HG03521 (cell line): ENCODE data around the gene CCDC174.

Experiments
- ATAC-seq: cut with Tn5 transposase; IDR thresholded peaks from one replicate; pipeline ENCODE4 v1.9.1; 2021; ENCODE audit warnings: mild to moderate bottlenecking, moderate library complexity; ENCODE audit not compliant: unreplicated experiment

Gene CCDC174

GRCh38 chr3:14624498-14624897 is 27.1 kb upstream of the CCDC174 start:
- no peak for ATAC-seq

GRCh38 chr3:14625443-14625842 is 26.1 kb upstream of the CCDC174 start:
- ATAC-seq = no peak

DNA sequence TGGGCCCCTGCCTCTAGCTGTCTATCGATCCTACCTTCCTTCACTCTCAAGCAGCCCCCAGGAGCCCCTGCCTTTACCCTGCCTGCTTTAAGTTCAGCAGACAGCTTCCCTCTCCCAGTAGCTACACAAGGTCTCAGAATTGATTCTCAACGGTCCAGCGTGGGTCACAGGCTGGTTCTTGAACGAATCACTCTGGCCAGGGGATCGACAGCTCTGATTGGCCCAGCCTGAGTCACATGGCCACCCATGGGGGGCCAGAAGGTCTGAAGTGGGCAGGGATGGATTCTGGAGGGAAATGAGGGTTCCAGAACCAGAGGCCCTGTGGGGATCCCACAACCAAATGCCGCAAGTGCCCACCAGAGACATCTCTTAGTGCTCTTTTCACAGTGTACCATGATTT is 23.7 kb upstream of the CCDC174 start:
- no peak for ATAC-seq

- no peak for ATAC-seq
Observed at GRCh38 chr3:14628406-14628805, 23.2 kb upstream of the CCDC174 start.

DNA sequence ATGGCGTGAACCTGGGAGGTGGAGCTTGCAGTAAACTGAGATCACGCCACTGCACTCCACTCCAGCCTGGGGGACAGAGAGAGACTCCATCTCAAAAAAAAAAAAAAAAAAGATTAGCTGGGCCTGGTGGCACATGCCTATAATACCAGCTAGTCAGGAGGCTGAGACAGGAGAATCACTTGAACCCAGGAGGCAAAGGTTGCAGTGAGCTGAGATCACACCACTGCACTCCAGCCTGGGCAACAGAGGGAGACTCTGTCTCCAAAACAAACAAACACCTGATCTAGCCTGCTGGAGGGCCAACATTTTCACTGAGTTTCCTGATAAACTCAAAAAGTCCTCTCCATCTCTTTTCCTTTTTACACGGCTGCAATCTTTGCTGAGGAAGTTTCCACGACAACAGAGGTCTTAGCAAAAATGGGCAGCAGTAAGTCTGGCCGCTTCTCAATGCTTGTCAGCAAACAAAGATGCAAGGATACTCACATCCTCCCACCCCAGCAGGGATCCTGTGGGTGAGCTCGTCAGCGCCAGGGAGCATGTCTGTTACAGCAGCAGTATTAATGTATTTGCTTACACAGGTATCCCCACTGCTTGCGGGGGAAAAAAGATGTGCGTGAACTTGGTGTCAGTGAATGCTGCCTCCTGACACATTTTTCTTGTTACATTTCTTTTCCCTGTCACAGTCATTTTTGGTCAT is 21.0 kb upstream of the CCDC174 start:
- ATAC-seq = no peak

- ATAC-seq = no peak
Observed at GRCh38 chr3:14631101-14631497, 20.5 kb upstream of the CCDC174 start.

DNA sequence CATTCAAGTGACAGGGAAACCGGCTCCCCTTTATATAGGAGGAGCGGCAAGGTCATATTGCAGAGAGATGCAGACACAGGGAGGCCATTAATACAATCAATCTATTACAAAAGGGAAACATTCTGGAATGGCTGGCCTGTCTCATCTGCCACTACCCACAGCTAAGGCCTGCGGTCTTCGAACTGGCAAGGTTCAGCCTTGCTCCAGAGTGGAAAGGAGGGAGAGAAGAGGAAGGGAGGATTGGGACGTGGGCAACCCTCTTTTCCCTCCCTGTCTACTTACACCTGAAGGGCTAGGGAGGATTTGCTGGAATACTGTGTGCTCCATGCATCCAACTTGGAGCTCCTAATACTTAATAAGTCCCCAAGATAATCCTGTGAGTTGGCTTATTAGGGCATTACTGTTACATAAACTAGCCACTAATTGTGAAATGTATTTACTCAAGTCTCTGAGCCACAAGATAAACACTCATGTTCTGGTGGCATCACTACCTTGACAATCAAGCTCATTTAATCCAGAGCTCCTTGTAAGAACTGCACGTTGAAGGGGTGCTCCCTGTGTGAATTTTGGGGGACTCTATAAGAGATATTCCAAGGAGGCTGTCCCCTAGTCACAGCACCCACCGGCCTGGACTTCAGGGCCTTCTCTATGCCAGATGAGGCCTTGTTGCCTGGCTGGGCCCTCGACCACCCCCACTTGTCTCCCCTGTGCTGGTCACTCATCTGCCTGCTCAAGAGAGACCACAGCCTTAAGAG is 19.7 kb upstream of the CCDC174 start:
- no peak for ATAC-seq

DNA sequence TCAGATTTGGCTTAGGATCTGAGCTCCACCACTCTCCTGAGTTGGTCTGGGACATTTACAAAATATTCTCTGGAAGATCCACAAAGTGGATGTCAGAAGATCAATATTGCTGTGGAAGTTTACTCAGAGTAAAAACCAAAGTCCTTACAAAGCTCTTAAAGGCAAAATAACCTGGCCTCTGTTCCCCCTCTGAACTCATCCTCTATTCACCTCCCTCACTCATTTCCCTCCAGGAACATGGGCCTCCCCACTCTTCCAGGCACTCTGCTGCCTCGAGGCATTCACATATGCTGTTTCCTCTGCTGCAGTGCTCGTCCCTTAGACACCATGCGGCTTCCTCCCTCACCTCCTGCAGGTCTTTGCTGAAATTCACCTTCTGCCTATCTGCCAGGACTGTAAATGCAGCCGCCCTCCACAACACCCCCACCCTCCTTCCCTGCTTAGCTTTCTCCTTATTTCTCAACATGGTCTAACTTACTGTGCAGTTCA is 19.1 kb upstream of the CCDC174 start:
- no peak for ATAC-seq

GRCh38 chr3:14633417-14633816 is 18.1 kb upstream of the CCDC174 start:
- no peak for ATAC-seq

GRCh38 chr3:14633819-14634424 is 17.6 kb upstream of the CCDC174 start:
- no peak for ATAC-seq

DNA sequence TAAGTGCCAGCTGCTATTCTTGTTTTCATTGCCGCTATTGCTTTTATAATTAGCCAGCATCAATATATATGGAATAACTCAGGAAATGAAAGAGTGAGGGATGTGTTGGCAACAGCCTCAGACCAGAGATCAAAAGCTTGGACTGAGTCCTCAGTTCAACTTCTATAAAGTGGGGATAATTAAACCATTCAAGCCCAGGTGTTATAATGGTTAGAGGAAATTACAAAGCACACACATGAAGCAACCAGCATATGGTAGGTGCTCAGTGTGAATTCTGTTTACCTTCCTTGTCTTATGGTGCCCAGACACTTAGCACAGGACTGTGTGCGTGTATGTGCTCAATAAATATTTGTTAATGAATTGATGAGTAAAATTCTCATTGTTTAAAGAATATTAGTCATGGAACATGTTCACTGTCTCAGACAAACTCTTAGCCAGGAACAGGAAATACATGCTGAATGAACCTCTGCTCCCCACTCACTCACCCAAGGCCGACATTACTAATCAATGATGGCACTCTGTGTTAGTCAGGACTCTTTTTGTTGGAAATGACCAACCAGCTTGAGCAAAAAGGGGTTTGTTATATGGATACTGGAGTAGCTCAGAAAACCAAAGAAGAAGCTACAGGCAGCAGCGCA is 16.7 kb upstream of the CCDC174 start:
- no peak for ATAC-seq

DNA sequence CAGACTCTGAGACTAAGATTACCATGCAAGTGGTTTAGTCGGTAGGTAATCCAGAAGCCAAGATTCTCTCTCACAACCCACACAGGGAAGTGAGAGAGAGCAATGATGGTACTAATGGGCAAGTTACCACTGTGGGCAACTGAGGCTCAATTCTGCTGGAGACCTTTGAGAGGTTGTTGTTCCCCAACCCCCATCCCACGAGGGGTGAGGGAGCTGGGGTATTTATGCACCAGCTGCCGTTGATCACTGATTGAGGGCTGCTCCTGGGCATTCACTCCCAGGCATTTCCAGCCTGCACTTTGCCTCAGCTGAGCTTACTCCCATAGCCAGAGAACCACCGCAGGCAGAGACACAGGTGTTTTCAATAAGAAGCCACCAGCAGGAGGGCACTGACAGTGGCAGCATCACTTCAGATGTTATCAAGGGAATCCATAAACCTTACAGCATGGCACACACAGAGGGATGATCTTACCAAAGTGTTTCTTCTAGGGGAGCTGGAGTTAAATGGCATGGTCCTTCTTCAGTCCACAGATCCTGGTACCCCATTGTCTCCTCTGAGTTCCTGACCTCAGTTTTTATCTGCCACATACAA is 15.0 kb upstream of the CCDC174 start:
- no peak for ATAC-seq

DNA sequence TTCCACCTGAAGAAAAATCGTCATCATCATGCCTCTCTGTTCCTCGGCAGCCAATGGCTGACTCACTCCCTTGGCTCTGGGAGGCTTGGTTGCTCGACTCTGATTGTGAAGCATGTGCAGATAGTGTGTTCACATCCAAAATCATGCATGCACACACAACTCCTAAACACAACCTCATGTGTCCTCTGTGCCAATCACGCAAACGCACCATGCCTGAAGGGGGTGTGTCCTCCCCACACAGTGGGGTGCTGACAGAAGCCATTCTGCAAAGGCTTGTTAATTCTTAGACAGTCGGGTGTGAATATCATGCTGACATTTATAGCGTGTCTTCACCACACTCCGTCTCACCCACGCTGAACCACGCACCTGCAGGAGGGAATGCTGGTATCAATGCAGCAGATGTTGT is 11.4 kb upstream of the CCDC174 start:
- no peak for ATAC-seq

GRCh38 chr3:14640734-14641133 is 10.8 kb upstream of the CCDC174 start:
- ATAC-seq = no peak

DNA sequence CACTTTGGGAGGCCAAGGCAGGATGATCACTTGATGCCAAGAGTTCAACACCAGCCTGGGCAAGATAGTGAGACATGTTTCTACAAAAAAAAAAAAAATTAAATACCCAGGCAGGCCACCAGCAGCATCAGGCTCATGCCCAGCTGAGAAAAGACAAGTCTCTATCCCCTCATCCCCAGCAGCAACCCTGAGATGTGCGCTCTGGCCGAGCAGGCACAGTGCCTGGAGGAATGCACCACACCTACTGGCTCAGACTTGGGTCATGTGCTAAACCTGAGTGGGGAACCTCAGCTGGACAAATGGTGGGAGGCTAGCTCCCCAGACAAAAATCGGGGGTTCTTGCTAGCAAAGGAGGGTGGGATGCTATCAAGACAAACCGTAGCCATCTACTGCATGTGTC is 10.2 kb upstream of the CCDC174 start:
- no peak for ATAC-seq

- ATAC-seq = no peak
Observed at GRCh38 chr3:14645453-14645852, 6.1 kb upstream of the CCDC174 start.

- no peak for ATAC-seq
Observed at GRCh38 chr3:14646131-14646573, 5.4 kb upstream of the CCDC174 start.

DNA sequence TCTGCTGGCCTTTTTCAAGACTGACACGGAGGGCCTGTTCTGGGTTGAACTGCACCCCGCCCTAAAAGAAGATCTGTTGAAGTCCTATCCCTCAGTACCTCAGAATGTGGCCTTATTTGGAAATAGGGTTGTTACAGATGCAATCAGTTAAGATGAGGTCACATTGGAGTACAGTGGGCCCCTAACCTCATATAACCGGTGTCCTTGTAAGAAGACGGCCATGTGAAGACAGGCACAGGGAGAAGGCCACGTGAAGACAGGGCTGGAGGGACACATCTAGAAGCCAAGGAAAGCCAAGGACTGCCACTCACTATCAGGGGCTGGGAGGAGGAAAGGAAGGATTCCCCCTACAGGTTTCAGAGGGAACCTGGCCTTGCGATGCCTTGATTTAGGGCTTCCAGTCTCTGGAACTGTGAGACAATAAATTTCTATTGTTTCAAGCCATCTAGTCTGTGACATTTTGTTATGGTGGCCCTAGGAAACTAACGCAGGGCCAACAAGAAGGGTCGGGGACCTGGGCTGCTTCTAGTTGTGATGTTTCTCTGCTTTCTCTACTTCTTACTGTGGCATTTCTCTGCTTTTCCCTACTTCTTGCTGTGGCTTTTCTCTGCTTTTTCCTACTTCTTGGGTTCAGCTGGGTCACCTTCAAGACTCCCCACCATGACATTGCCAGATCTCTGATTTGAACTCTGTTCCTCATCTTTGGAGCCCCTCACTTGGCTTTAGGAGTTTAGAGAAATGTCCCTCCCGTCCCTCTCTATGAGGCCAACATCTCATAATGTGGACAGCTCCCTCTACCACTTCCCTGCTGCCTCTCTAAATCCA is 4.8 kb upstream of the CCDC174 start:
- ATAC-seq = no peak

GRCh38 chr3:14647976-14648955 is 3.3 kb upstream of the CCDC174 start:
- no peak for ATAC-seq
